Testis (tissue), 2 donors: ENCODE measurements around the gene EVI5.

ENCODE experiments used
- CTCF ChIP-seq, 3 experiments: fragments of 450-650 bp in 2 of 3; fragments of 200-600 bp in 1 of 3; sonication (generic) in 1 of 3; IDR thresholded peaks; one replicate each; pipeline ENCODE4 v1.5.1; 2016 to 2019; ENCODE audit warnings: antibody characterized with exemption in 3 of 3, mild to moderate bottlenecking in 2 of 3, moderate library complexity in 1 of 3
- POLR2A ChIP-seq: fragments of 450-650 bp; IDR thresholded peaks from one replicate; pipeline ENCODE4 v1.6.1; 2017; ENCODE audit warnings: antibody characterized with exemption, mild to moderate bottlenecking, moderate library complexity

DNA sequence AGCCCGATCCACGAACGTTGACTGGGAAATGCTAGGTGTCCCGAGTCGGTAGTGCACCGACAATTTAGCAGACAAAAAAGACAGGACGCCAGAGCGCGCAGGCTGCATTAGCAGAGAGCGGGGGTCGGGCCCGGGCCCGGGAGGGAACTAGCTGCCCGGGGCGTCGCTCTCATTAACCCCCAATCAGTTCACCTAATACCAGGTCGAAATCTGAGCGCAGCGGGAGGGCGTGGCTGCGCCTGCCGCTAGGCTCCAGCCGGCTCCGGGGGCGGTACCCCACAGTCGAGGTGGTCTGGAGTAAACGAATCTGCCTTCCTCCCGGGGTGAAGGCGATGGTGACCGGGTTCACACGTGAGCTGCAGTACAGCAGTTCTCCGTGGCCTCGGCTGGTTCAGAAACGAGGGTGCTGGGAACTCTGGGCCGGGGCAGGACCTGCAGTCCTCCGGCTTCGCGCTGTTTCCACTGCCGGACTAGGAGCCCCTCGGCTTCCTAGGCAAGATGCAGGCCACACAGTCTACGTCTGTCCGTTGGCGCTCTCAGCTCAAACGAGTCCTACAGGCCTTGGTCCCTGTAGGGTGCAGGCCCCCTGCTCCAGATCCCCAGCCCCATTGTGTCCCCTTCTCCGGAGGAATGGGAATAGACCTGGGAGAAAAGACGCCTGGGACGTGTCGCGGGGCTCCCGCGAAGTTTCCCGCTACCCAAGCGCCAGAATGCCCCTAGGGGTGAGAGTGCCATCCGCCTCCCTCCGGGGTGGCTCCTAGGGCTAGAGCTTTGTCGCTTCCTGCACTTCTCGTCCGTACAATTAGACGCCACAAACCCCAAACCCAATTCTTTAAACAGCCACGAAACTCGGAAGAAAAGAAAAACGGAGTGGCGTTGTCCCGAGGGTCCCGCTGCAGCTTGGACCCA is 300.2 kb downstream of the EVI5 start:
- TF ChIP-seq CTCF (IDR thresholded peaks at IDR 0.05) (no peak), POLR2A (no peak)
